Globus pallidus (tissue), 1 donor: ENCODE measurements around the gene SLC36A1.
A peak's percentile ranks its signal among the peaks of the same experiment; 100 is the strongest.
"Not testable (repeated sequence)": the region's sequence is repeated elsewhere in the genome, so short reads cannot be mapped to it uniquely, and the experiment has no call there.

Experiments used
- DNase-seq: peaks from one replicate; pipeline ENCODE4 v3.0.0-alpha.2; 2015; ENCODE audit warnings: low spot score

Gene SLC36A1

GRCh38 chr5:151483647-151484046 lies 36.2 kb downstream of the SLC36A1 start:
- peak; percentile 30 for DNase-seq

GRCh38 chr5:151487544-151487943 lies 40.1 kb downstream of the SLC36A1 start:
- DNase-seq: no peak

GRCh38 chr5:151490627-151491026 lies 43.2 kb downstream of the SLC36A1 start:
- DNase-seq: no peak

- no peak for DNase-seq
These were observed 43.7 kb downstream of the SLC36A1 start for GRCh38 chr5:151491062-151491461.

GRCh38 chr5:151492729-151493128 lies 45.3 kb downstream of the SLC36A1 start:
- no peak for DNase-seq

- no peak for DNase-seq
These were observed 46.3 kb downstream of the SLC36A1 start for GRCh38 chr5:151493665-151494064.

- DNase-seq: no peak
These were observed 47.9 kb downstream of the SLC36A1 start for GRCh38 chr5:151495320-151495719.

- no peak for DNase-seq
These were observed 48.7 kb downstream of the SLC36A1 start for GRCh38 chr5:151496041-151496484.

- no peak for DNase-seq
These were observed 50.1 kb downstream of the SLC36A1 start for GRCh38 chr5:151497391-151498002.

- DNase-seq: no peak
These were observed 51.2 kb downstream of the SLC36A1 start for GRCh38 chr5:151498395-151499155.

- DNase-seq: no peak
These were observed 52.2 kb downstream of the SLC36A1 start for GRCh38 chr5:151499501-151500035.

GRCh38 chr5:151504006-151504405 lies 56.6 kb downstream of the SLC36A1 start:
- no peak for DNase-seq

GRCh38 chr5:151508308-151508707 lies 60.9 kb downstream of the SLC36A1 start:
- not testable (repeated sequence) for DNase-seq

- DNase-seq: no peak
These were observed 61.8 kb downstream of the SLC36A1 start for GRCh38 chr5:151509231-151509630.

GRCh38 chr5:151509836-151510235 lies 62.4 kb downstream of the SLC36A1 start:
- DNase-seq: no peak

GRCh38 chr5:151517122-151517920 lies 69.9 kb downstream of the SLC36A1 start:
- DNase-seq: no peak

- no peak for DNase-seq
These were observed 72.9 kb downstream of the SLC36A1 start for GRCh38 chr5:151520294-151520693.

- DNase-seq: no peak
These were observed 74.8 kb downstream of the SLC36A1 start for GRCh38 chr5:151522226-151522625.

GRCh38 chr5:151523335-151523734 lies 75.9 kb downstream of the SLC36A1 start:
- peak; percentile 3 for DNase-seq

GRCh38 chr5:151528153-151528552 lies 80.8 kb downstream of the SLC36A1 start:
- no peak for DNase-seq

- DNase-seq: no peak
These were observed 81.6 kb downstream of the SLC36A1 start for GRCh38 chr5:151528996-151529395.

- DNase-seq: no peak
These were observed 84.2 kb downstream of the SLC36A1 start for GRCh38 chr5:151531581-151531980.
